GM18861 (cell line): Measurements from ENCODE around the gene ENKUR.

Source experiments
- ATAC-seq: cut with Tn5 transposase; IDR thresholded peaks from one replicate; pipeline ENCODE4 v1.9.1; 2021; ENCODE audit not compliant: unreplicated experiment

Gene ENKUR

GRCh38 chr10:24950439-24950838, 65.5 kb downstream of the ENKUR start:
- ATAC-seq = no peak

- ATAC-seq = no peak
Observed at GRCh38 chr10:24949616-24950015, 66.3 kb downstream of the ENKUR start.

GRCh38 chr10:24947304-24948097, 68.5 kb downstream of the ENKUR start:
- peak; percentile 75 for ATAC-seq

DNA sequence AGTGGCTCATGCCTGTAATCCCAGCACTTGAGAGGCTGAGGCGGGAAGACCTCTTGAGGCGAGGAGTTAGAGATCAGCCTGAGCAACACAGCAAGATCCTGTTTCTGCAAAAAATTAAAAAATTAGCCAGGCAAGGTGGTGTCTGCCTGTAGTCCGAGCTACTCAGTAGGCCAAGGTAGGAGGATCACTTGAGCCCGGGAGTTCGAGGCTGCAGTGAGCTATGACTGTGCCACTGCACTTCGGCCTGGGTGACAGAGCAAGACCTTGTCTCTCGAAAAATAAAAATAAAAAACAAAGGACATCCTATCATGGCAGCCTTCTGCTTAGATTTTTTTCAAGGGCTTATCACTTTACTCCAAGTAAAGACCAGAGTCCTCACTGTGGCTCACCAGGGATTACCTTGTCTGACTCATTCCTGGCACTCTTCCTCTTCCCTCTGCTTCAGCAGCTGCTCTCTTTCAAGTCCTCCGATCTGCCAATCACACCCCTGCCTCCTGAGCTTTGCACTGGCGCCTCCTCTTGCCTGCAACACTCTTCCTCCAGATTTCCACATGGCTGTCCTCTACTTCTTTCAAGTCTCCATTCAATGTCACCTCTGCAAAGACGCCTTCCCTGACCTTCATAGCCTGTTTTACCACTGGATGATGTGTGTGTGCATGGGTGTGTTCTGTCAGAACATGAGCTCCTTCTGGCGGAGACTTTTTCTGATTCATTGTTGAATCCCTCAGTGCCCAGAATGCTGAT, 71.3 kb downstream of the ENKUR start:
- ATAC-seq = no peak

DNA sequence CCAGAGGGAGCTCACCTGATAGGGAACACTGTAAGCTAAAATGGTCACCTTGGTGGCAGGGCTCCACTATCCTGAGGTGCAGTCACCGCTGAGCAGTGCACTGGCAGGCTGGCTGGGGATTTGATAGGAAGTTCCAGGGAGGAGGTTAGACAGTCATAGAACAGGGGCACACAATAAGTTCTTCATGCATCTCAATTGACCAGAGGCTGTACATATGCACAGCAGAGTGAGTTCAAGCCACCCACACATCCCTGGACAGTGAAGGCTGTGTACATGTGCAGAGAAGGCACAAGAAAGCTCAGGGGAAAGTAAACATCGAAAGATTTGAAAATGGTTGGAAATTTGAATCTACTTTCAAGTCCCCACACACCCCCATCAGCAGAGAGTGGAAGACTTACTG, 77.4 kb downstream of the ENKUR start:
- ATAC-seq = no peak

DNA sequence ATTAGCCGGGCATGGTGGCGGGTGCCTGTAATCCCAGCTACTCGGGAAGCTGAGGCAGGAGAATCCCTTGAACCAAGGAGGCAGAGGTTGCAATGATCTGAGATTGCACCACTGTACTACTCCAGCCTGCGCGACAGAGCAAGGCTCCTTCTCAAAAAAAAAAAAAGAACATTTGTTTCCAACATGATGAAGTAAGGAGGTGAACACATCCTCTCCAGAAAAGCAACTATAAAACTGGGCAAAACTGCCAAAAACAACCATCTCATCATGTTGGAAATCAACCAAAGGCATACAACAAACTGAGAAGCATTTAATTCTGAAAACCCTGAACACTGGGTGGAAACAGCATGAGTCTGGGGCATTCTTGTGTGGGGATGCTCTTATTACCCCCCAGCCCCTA, 77.9 kb downstream of the ENKUR start:
- ATAC-seq = no peak

- no peak for ATAC-seq
Observed at GRCh38 chr10:24935504-24936292, 80.3 kb downstream of the ENKUR start.
